ENCODE measurements around the gene CELA2B.
"Not testable (repeated sequence)": the region's sequence is repeated elsewhere in the genome, so short reads cannot be mapped to it uniquely, and the experiment has no call there.

DNA sequence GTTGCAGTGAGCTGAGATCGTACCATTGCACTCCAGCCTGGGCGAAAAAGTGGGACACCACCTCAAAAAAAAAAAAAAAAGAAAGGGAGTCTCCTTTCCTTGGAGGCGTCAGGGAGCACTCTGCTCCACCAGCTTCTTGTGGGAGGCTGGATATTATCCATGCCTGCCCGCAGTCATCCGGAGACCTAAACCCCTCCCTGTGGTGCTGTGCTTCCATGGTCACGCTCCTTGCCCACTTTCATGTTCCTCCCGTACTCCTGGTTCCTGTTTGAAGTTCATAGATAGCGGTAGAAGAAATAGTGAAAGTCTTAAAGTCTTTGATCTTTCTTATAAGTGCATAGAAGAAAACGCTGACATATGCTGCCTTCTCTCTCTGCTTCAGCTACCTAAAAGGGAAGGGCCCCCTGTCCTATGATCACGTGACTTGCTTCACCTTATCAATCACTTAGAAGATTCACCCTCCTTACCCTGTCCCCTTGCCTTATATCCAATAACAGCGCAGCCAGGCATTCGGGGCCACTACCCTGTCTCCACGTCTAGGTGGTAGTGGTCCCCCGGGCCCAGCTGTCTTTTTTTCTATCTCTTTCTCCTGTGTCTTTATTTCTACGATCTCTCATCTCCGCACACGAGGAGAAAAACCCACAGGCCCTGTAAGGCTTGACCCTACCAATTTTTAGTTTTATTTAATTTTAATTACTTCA, 45.5 kb downstream of the CELA2B start:
- TF ChIP-seq, protein P1, sequence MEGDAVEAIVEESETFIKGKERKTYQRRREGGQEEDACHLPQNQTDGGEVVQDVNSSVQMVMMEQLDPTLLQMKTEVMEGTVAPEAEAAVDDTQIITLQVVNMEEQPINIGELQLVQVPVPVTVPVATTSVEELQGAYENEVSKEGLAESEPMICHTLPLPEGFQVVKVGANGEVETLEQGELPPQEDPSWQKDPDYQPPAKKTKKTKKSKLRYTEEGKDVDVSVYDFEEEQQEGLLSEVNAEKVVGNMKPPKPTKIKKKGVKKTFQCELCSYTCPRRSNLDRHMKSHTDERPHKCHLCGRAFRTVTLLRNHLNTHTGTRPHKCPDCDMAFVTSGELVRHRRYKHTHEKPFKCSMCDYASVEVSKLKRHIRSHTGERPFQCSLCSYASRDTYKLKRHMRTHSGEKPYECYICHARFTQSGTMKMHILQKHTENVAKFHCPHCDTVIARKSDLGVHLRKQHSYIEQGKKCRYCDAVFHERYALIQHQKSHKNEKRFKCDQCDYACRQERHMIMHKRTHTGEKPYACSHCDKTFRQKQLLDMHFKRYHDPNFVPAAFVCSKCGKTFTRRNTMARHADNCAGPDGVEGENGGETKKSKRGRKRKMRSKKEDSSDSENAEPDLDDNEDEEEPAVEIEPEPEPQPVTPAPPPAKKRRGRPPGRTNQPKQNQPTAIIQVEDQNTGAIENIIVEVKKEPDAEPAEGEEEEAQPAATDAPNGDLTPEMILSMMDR (IDR thresholded peaks at IDR 0.05) = not testable (repeated sequence)
- not testable (repeated sequence) for TF ChIP-seq POLR2A (IDR thresholded peaks at IDR 0.05)
